NCI-H1417 (cell line): Measurements from ENCODE around the gene SMIM13.
"Not testable (repeated sequence)": the region's sequence is repeated elsewhere in the genome, so short reads cannot be mapped to it uniquely, and the experiment has no call there.

Experiments used
- DNase-seq, 3 experiments: peaks; one replicate each; lab custom pipeline; 2025; lab: John Stamatoyannopoulos, UW

Gene SMIM13

GRCh38 chr6:11083956-11084355 lies 9.7 kb upstream of the SMIM13 start:
- DNase-seq: no peak

DNA sequence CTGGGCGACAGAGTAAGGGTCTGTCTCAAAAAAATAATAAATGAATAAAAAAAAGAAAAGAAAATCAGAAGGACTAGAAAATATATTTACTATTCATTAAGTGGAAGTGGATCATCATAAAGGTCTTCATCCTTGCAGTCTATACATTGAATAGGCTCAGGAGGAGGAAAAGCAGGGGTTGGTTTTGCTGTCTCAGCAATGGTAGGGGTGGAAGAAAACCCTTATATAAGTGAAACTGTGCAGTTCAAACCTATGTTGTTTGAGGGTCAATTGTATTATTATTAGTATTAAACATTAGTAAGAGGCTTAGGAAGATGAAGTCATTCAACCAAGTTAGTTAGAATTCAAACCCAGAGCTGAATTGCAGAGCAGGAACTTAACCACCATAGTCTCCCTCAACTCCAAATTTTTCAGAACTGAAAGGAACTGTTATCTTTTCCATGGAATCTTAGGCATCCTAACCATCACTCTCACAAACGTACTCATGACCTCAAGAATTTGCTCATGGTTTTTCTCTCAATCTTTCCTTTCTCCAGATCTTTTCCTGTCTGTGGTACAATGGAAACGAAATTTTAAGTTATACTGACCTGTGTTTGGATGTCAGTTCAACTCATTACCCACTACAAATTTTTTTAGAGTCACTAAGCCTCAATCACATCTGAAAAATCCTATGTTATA lies 7.7 kb upstream of the SMIM13 start:
- DNase-seq: no peak

GRCh38 chr6:11087141-11087812 lies 6.4 kb upstream of the SMIM13 start:
- DNase-seq: not testable (repeated sequence)

- DNase-seq: no peak
Measured at GRCh38 chr6:11089695-11090094, 3.9 kb upstream of the SMIM13 start.

DNA sequence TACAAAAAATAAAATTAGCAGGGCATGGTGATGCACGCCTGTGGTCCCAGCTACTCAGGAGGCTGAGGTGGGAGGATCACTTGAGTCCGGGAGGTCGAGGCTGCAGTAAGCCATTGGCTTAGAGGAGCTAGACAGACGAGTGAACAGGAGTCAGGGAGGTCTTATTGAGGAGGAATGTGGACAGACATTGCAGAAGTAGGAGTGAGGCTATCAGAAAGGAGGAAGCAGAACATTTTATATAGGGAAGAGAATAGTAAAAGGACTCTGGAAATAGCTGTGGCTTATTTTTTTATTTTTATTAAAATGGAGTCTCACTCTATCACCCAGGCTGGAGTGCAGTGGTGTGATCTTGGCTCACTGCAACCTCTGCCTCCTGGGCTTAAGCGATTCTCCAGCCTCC lies 2.5 kb upstream of the SMIM13 start:
- DNase-seq: not testable (repeated sequence)

GRCh38 chr6:11092668-11093375 lies 812 bp upstream of the SMIM13 start:
- peak in 1 of 3 experiments; percentile 54 for DNase-seq

DNA sequence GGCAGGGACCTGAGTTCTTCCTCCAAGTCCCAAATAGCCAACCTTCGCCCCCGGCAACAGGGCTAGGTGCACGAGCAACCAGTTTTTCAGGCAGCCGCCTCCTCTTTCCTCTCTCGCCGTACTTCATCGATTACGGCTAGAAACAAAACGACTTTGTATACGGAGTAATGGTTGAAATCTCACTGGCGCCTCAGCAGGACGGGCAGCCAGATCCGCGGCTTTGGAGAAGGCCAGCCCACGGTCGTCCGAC lies 333 bp upstream of the SMIM13 start:
- DNase-seq: no peak

DNA sequence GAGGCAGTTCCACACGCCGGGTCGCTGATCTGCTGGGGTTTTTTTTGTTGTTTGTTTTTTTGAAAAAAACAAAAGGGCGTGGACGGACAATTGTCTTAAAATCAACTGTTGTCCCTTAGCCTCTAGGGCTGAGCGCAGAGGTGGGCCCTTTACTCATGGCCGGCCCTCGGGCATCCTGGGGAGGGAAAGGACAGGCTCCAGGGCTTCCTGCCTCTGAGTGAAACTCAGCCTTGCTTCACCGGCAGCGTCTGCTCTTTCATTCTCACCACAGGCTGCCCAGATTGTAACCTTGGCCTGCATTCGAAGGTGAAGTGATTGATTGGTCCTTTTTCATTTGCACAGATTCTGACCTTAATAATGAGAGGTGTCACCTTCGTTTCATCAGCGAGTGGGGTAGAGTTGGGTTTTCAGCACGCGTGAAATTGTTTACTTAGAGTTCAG lies 797 bp downstream of the SMIM13 start:
- peak; percentile 32 to 83 (median 77) for DNase-seq

GRCh38 chr6:11094941-11095340 lies 1.3 kb downstream of the SMIM13 start:
- DNase-seq: peak in 1 of 3 experiments; percentile 32

GRCh38 chr6:11096109-11096508 lies 2.5 kb downstream of the SMIM13 start:
- peak in 2 of 3 experiments; percentile 2 to 30 for DNase-seq

GRCh38 chr6:11097476-11097875 lies 3.8 kb downstream of the SMIM13 start:
- no peak for DNase-seq

- DNase-seq: no peak
Measured at GRCh38 chr6:11098004-11098403, 4.4 kb downstream of the SMIM13 start.

GRCh38 chr6:11101417-11101816 lies 7.8 kb downstream of the SMIM13 start:
- DNase-seq: no peak

- DNase-seq: no peak
Measured at GRCh38 chr6:11103065-11103464, 9.4 kb downstream of the SMIM13 start.

- no peak for DNase-seq
Measured at GRCh38 chr6:11108726-11109125, 15.1 kb downstream of the SMIM13 start.

- no peak for DNase-seq
Measured at GRCh38 chr6:11110921-11111768, 17.5 kb downstream of the SMIM13 start, which contains the start of gene ERVFRD-1. ERVFRD-1 (minus strand) TSS chr6:11111725; CDS start chr6:11105310, 6,415 bp downstream.

DNA sequence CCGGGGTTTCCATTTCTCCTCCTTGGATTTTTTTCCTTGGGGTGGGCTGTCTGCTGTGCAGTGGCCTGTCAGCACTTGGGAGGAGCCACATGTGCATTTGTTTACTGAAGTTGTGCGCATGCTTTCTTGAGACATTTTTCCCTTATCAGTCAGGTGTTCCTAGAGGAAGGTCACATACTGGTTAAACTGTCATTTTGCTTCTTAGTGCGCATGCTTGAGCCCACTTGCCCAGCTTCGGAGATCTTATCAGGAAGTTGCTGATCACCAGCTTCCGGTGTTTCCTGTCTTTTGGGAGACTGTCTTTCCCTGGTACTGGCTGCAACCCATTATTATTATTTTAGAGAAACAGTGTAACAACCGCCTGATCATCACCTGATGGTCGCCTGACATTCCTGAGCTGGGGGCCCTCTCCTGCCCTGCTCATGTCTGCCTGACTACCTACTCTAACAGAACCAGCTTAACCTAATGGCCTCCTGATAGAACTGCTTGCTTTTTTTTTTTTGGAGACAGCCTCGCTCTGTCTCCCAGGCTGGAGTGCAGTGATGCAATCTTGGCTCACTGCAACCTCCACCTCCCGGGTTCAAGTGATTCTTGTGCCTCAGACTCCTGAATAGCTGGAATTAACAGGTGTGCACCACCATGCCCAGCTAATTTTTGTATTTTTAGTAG lies 18.3 kb downstream of the SMIM13 start:
- no peak for DNase-seq

DNA sequence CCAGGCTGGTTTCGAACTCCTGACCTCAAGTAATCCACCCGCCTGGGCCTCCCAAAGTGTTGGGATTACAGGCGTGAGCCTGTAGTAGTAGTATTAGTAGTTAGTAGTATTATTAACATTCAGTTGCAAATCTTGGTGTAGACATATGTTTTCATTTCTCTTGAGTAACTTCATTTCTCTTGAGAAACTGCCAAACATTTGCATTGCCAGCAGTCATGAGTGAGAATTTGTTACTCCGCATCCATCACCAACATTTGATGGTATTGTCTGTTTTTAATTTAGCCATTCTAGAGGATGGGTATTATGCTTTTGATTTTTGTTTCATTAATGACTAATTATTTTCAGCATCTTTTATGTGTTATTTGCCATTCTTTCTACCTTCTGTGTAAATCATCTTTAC lies 19.4 kb downstream of the SMIM13 start:
- DNase-seq: no peak

DNA sequence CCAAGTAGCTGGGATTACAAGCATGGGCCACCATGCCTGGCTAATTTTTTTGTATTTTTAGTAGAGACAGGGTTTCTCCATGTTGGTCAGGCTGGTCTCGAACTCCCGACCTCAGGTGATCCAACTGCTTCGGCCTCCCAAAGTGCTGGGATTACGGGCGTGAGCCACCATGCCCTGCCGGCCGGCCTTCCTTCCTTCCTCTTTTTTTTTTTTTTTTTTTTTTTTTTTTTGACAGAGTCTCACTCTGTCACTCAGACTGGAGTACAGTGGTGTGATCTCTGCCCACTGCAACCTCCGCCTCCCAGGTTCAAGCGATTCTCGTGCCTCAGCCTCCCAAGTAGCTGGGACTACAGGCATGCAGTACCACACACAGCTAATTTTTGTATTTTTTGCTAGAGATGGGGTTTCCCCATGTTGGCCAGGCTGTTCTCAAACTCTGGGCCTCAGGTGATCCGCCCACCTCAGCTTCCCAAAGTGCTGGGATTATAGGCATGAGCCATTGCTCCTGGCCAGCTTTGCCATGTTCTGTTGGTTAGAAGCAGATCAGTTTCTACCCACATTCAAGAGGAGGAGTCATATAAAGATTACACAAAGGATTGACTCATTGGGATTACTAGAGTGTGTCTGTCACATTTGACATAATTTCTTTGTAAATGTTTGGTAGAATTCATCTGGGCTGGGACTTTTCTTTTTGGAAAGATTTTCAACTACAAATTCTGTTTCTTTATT lies 22.3 kb downstream of the SMIM13 start:
- DNase-seq: not testable (repeated sequence)

DNA sequence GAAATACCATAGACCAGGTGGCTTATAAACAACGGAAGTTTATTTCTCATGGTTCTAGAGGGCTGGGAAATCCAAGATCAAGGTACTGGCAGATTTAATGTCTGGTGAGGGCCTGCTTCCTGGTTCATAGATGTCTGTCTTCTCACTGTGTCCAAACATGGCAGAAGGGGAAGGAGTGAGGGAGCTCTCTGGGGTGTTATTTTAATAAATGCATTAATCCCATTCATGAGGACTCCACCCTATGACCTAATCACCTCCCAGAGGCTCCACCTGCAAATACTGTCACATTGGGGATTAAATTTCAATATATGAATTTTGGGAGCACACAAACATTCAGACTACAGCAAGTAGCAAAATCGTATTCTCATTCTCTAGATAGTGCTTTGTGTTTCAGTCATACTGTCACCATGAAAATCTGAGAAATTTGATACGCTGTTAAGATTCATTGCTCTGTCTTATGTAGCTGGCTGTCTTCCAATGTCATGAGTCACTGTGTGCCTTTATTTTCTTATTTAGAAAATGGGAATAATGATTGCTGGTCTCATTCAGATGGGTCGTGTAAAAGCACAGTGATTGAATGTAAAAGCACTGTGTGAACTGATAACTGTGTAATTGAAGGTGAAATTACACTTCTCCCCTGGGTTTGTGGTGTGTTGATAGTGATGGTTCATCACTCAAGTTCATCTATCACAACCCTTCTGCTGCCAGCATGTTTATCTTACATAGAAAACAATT lies 26.8 kb downstream of the SMIM13 start:
- DNase-seq: peak in 2 of 3 experiments; percentile 18 to 34
